DND-41 (cell line): ENCODE data around the gene SFXN5.

Source experiments
- ATAC-seq: fragments of 200-7000 bp; cut with Tn5 transposase; 3 replicates; pipeline ENCODE4 v1.9.1; 2021; ENCODE audit warnings: low read depth; ENCODE audit not compliant: insufficient read depth
- DNase-seq: peaks from one replicate; pipeline ENCODE4 v3.0.0-alpha.2; 2020
- H2AFZ ChIP-seq: 2 replicates; pipeline ENCODE4 v1.6.0; 2012; ENCODE audit warnings: low read depth, low read length
- H3K27ac ChIP-seq: 2 replicates; pipeline ENCODE4 v1.5.1; 2012; ENCODE audit warnings: low read length, inconsistent platforms
- H3K27me3 ChIP-seq: fragments of 200-600 bp; sonication (generic); 2 replicates; pipeline ENCODE4 v1.6.0; 2012; ENCODE audit warnings: low read length, mild to moderate bottlenecking, inconsistent platforms; ENCODE audit not compliant: insufficient read depth, poor library complexity
- H3K36me3 ChIP-seq: 2 replicates; pipeline ENCODE4 v1.5.1; 2012; ENCODE audit warnings: low read length, inconsistent platforms; ENCODE audit not compliant: insufficient read depth
- H3K4me1 ChIP-seq: 2 replicates; pipeline ENCODE4 v1.5.1; 2012; ENCODE audit warnings: mild to moderate bottlenecking, low read length; ENCODE audit not compliant: insufficient read depth
- H3K4me2 ChIP-seq: 2 replicates; pipeline ENCODE4 v1.6.0; 2012; ENCODE audit warnings: mild to moderate bottlenecking, moderate library complexity, low read length, inconsistent platforms; ENCODE audit not compliant: insufficient read depth
- H3K4me3 ChIP-seq, 2 experiments: fragments of 200-600 bp in 1 of 2; shearing (Covaris generic) in 1 of 2; 2 replicates each; pipeline ENCODE4 v1.5.1; 2012 to 2016; ENCODE audit warnings: inconsistent platforms in 2 of 2, low read length in 2 of 2, mild to moderate bottlenecking in 2 of 2, low read depth in 1 of 2, moderate library complexity in 1 of 2
- H3K79me2 ChIP-seq: 2 replicates; pipeline ENCODE4 v1.6.0; 2012; ENCODE audit warnings: low read length, inconsistent platforms; ENCODE audit not compliant: insufficient read depth
- H3K9ac ChIP-seq: 2 replicates; pipeline ENCODE4 v1.6.0; 2012; ENCODE audit warnings: low read depth, mild to moderate bottlenecking, inconsistent platforms, low read length, moderate library complexity
- H3K9me3 ChIP-seq: 2 replicates; pipeline ENCODE4 v1.5.1; 2012; ENCODE audit warnings: low read length, moderate library complexity, mild to moderate bottlenecking, inconsistent platforms; ENCODE audit not compliant: insufficient read depth, severe bottlenecking
- H4K20me1 ChIP-seq: 2 replicates; pipeline ENCODE4 v1.6.0; 2012; ENCODE audit warnings: low read length; ENCODE audit not compliant: insufficient read depth
- CTCF ChIP-seq: IDR thresholded peaks from 2 replicates; pipeline ENCODE4 v1.5.1; 2012; ENCODE audit warnings: borderline replicate concordance, low read length, moderate library complexity, mild to moderate bottlenecking; ENCODE audit not compliant: poor library complexity, severe bottlenecking; ENCODE audit errors: extremely low read depth
- EZH2 ChIP-seq: IDR thresholded peaks from 3 replicates; pipeline ENCODE4 v1.6.1; 2012; ENCODE audit warnings: borderline replicate concordance, low read depth, mild to moderate bottlenecking, moderate library complexity, low read length, inconsistent platforms; ENCODE audit not compliant: severe bottlenecking

SFXN5 gene

GRCh38 chr2:73013936-73014335 is 57.6 kb downstream of the SFXN5 start:
- Histone ChIP-seq H3K36me3 (0 out of 2 replicates have a peak, but pooled peaks cover 3% of the 10 kb centered on the region), H3K9me3 (no peaks in the 10 kb centered on the region), H3K79me2 (no peaks in the 10 kb centered on the region), H3K4me1 (no peaks in the 10 kb centered on the region), H3K4me3 (no peak overlapping the region), H4K20me1 (0 out of 2 replicates have a peak, but pooled peaks cover 4% of the 10 kb centered on the region), H3K27ac (no peak overlapping the region), H3K9ac (no peak overlapping the region), H3K27me3 (no peaks in the 10 kb centered on the region), H2AFZ (no peak overlapping the region), H3K4me2 (no peak overlapping the region)
- TF ChIP-seq CTCF: no peak
- no peak for TF ChIP-seq EZH2
- DNase-seq (no peak), ATAC-seq (no peak)

GRCh38 chr2:73009177-73009839 is 62.2 kb downstream of the SFXN5 start:
- TF ChIP-seq CTCF (no peak), EZH2 (no peak)
- no peaks in the 10 kb centered on the region for H3K79me2 ChIP-seq

GRCh38 chr2:73008766-73009135 is 62.8 kb downstream of the SFXN5 start:
- H3K79me2 ChIP-seq: no peaks in the 10 kb centered on the region
- no peak for TF ChIP-seq CTCF
- no peak for TF ChIP-seq EZH2
- H3K9me3 ChIP-seq: no peaks in the 10 kb centered on the region
- H3K36me3 ChIP-seq: 0 out of 2 replicates have a peak, but pooled peaks cover 3% of the 10 kb centered on the region
- H3K4me3 ChIP-seq: no peak overlapping the region
- no peaks in the 10 kb centered on the region for H3K4me1 ChIP-seq
- H3K27me3 ChIP-seq: no peaks in the 10 kb centered on the region
- no peak overlapping the region for H3K9ac ChIP-seq
- peaks cover 4% of the 10 kb centered on the region; the same call in 1 of the 2 replicates for H4K20me1 ChIP-seq
- no peak overlapping the region for H3K4me2 ChIP-seq
- no peak overlapping the region for H3K27ac ChIP-seq
- ATAC-seq: no peak
- no peak for DNase-seq
- H2AFZ ChIP-seq: no peak overlapping the region

More at GRCh38 chr2:73009177-73009839, 62.2 kb downstream of the SFXN5 start:
- Histone ChIP-seq H3K9ac (no peak overlapping the region), H3K9me3 (no peaks in the 10 kb centered on the region), H3K4me1 (no peaks in the 10 kb centered on the region), H4K20me1 (peaks cover 4% of the 10 kb centered on the region; the same call in 1 of the 2 replicates), H3K4me3 (no peak overlapping the region), H3K36me3 (0 out of 2 replicates have a peak, but pooled peaks cover 3% of the 10 kb centered on the region), H2AFZ (no peak overlapping the region), H3K4me2 (no peak overlapping the region), H3K27ac (no peak overlapping the region), H3K27me3 (no peaks in the 10 kb centered on the region)
- no peak for ATAC-seq
- DNase-seq: peak; percentile 1
